WERI-Rb-1 (cell line): ENCODE measurements around the gene HIVEP3.
A peak's percentile ranks its signal among the peaks of the same experiment; 100 is the strongest.

ENCODE experiments used
- DNase-seq: peaks from one replicate; pipeline ENCODE4 v3.0.0-alpha.2; 2020
- H3K27ac ChIP-seq: fragments of 250-450 bp; sonication (Bioruptor Pico); 2 replicates; pipeline ENCODE4 v1.5.1; 2020; ENCODE audit warnings: mild to moderate bottlenecking, moderate library complexity
- H3K27me3 ChIP-seq: fragments of 250-450 bp; sonication (Bioruptor Pico); 2 replicates; pipeline ENCODE4 v1.5.1; 2021; ENCODE audit warnings: mild to moderate bottlenecking, low read depth, moderate library complexity; ENCODE audit not compliant: insufficient read depth, severe bottlenecking
- H3K36me3 ChIP-seq: fragments of 250-450 bp; sonication (Bioruptor Pico); 2 replicates; pipeline ENCODE4 v1.5.1; 2020; ENCODE audit warnings: mild to moderate bottlenecking, moderate library complexity
- H3K4me3 ChIP-seq: 2 replicates; pipeline ENCODE4 v1.5.1; 2011; ENCODE audit warnings: low read depth, mild to moderate bottlenecking, control low read depth, low read length
- H3K9me3 ChIP-seq: fragments of 250-450 bp; sonication (Bioruptor Pico); 2 replicates; pipeline ENCODE4 v1.5.1; 2021; ENCODE audit warnings: mild to moderate bottlenecking, moderate library complexity; ENCODE audit not compliant: severe bottlenecking
- TF ChIP-seq, protein P1 (sequence below): IDR thresholded peaks from 2 replicates; pipeline ENCODE4 v1.5.1; 2011; ENCODE audit warnings: low read depth, mild to moderate bottlenecking, control low read depth, inconsistent platforms, low read length

The HIVEP3 gene

DNA sequence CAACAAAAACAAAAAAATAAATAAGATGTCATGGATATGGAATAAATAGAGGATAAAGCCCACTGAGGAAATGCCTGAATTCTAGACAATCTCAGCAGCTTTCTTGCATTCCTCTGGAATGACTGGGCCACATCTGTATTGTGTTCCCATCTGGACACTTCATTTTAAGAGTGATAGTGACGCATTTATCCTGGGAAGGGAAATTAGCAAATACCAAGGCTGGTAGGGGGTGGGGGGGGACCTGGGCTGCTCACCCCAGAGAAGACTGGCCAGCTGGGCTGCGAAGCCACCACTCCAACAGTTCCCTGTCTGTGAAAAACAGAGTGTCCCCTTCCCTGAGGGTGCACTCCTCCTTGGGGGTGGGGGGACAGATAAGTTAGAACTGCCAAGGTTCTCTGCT lies 106.3 kb downstream of the HIVEP3 start:
- Histone ChIP-seq H3K27ac (no peak overlapping the region), H3K4me3 (no peak overlapping the region)

DNA sequence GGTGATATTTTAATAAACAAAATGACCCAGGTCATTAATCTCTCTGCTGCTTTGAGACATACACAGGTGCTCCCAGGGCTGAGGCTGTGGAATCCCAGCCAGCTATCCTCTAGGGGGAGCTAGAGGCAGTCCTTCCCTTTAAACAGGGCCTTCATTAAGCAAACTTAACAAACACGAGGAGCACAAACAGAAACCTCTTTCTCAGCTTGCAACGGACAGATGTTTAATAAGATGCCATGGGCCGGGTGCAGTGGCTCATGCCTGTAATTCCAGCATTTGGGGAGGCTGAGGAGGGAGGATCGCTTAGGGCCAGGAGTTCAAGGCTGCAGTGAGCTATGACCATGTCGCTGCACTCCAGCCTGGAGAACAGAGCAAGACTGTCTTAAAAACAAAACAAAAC lies 106.7 kb downstream of the HIVEP3 start:
- Histone ChIP-seq H3K27me3 (no peaks in the 10 kb centered on the region), H3K36me3 (no peaks in the 10 kb centered on the region), H3K4me3 (no peak overlapping the region), H3K9me3 (no peaks in the 10 kb centered on the region), H3K27ac (no peak overlapping the region)
- TF ChIP-seq, protein P1, sequence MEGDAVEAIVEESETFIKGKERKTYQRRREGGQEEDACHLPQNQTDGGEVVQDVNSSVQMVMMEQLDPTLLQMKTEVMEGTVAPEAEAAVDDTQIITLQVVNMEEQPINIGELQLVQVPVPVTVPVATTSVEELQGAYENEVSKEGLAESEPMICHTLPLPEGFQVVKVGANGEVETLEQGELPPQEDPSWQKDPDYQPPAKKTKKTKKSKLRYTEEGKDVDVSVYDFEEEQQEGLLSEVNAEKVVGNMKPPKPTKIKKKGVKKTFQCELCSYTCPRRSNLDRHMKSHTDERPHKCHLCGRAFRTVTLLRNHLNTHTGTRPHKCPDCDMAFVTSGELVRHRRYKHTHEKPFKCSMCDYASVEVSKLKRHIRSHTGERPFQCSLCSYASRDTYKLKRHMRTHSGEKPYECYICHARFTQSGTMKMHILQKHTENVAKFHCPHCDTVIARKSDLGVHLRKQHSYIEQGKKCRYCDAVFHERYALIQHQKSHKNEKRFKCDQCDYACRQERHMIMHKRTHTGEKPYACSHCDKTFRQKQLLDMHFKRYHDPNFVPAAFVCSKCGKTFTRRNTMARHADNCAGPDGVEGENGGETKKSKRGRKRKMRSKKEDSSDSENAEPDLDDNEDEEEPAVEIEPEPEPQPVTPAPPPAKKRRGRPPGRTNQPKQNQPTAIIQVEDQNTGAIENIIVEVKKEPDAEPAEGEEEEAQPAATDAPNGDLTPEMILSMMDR: peak; percentile 86
- peak; percentile 69 for DNase-seq

More for the DNA sequence above, 106.3 kb downstream of the HIVEP3 start:
- no peaks in the 10 kb centered on the region for H3K27me3 ChIP-seq
- no peak for DNase-seq
- H3K36me3 ChIP-seq: no peaks in the 10 kb centered on the region
- H3K9me3 ChIP-seq: no peaks in the 10 kb centered on the region
- TF ChIP-seq, protein P1: no peak

DNA sequence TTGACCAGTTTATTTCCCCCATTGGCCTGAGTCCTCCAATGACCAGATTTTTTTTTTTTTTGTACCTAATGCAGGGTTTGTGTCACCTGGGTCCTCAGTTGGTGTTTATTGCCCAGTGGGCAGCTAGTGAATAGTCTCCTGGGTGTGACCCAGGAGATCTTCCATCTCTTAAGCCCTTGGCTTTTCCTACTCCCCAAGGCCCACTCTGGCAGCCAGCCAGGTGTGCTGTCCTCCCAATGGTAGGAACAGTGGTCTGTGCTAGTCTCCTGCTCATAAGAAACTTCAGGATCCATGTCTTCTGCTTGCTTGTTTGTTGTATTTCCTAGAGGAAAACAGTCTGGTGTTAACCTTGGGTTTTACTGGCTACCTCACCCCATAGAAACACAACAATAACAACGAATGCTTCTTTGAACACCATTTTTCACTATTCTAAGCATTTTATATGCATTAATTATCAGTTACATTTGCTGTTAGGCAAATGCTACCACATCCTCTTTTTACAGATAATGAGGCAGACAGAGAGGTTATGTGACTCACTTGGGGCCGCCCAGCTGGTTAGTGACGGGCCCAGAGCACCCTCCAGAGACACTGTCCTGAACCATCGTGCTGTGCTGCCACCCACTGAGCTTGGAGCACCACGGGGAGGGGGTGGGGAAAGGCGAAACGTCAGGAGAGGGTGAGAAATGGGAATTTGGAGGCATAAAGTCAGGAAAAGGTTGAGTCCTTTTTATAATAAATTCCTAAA lies 107.5 kb downstream of the HIVEP3 start:
- no peak for DNase-seq
- TF ChIP-seq, protein P1: no peak
- no peak overlapping the region for H3K27ac ChIP-seq
- no peaks in the 10 kb centered on the region for H3K36me3 ChIP-seq
- no peaks in the 10 kb centered on the region for H3K27me3 ChIP-seq
- H3K4me3 ChIP-seq: no peak overlapping the region
- H3K9me3 ChIP-seq: no peaks in the 10 kb centered on the region

DNA sequence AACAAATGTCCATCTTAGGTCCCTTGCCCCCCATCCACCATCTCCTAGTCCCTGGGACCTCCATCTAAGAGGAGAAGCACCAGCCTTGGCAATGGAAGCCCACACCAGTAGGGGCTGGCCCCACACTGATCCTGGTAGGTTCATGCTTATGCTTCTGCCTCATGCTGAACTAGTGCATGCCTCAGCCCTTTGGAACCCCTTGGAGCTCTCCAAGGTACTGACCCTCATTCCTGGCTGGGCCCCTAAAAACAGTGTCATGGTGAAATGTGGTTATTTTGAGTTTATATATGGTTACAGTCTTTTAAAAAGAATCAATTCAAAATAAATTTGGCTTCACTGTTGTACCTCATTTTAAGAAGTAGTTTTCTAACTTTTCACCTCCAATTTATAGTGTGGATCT lies 108.3 kb downstream of the HIVEP3 start:
- no peak for DNase-seq
- TF ChIP-seq, protein P1: no peak
- Histone ChIP-seq H3K27ac (no peak overlapping the region), H3K27me3 (no peaks in the 10 kb centered on the region), H3K4me3 (no peak overlapping the region), H3K36me3 (no peaks in the 10 kb centered on the region), H3K9me3 (no peaks in the 10 kb centered on the region)

DNA sequence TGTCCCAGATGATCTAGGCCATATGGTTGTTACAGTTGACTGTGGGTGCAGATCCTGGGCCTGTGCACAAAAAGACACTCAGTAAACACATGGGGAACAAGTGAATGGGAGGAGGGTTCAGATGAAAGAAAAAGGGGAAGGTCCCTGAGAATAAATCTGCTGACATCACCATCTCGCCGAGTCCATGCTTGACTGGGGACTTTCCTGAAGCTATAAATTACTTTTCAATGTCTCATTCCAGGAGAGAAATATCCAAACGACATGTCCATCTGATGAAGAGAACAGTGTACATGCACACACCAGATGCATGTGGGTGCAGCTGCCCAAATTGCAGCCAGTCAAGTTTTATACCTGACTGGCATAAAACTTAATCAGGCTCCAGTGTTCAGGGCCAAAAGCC lies 109.0 kb downstream of the HIVEP3 start:
- TF ChIP-seq, protein P1: no peak
- no peak for DNase-seq
- no peaks in the 10 kb centered on the region for H3K36me3 ChIP-seq
- H3K4me3 ChIP-seq: no peak overlapping the region
- H3K9me3 ChIP-seq: no peaks in the 10 kb centered on the region
- H3K27ac ChIP-seq: no peak overlapping the region
- no peaks in the 10 kb centered on the region for H3K27me3 ChIP-seq

DNA sequence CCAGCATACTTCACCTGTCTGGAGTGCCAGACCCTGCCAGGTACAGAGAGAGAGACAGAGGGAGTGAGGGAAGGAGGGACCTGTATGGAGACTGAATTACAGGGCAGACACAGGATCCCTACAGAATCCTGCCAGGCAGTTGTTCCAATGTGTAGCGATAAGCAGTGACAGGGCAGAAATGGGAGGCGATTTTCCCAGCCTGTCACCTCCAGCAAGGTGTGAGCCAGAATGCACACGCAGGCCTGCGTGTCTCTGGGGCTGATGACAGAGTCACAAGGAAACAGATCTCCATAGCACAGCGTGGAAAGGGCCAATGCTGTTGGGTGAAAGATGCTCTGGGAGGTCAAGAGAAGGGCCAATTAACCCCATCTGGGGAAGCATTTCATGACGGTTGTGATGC lies 111.3 kb downstream of the HIVEP3 start:
- TF ChIP-seq, protein P1: no peak

More for the DNA sequence above, 111.3 kb downstream of the HIVEP3 start:
- DNase-seq: no peak
- H3K27me3 ChIP-seq: no peaks in the 10 kb centered on the region
- no peaks in the 10 kb centered on the region for H3K36me3 ChIP-seq
- no peak overlapping the region for H3K4me3 ChIP-seq
- H3K9me3 ChIP-seq: no peaks in the 10 kb centered on the region
- no peak overlapping the region for H3K27ac ChIP-seq
